Activated CD4-positive, alpha-beta T cell treated with anti-CD3 and anti-CD28 coated beads, Interleukin-2, Interleukin-4, amounts not matched to agents 100 ng/mL and 50 ng/mL, durations not matched to agents 16 hours and 8 hours (primary cell): Measurements from ENCODE around the gene HMGB3.
"Not testable (repeated sequence)": the region's sequence is repeated elsewhere in the genome, so short reads cannot be mapped to it uniquely, and the experiment has no call there.

Experiments
- DNase-seq: peaks from one replicate; pipeline ENCODE4 v3.0.0-alpha.2; 2020; ENCODE audit warnings: low spot score

HMGB3 gene

GRCh38 chrX:150977411-150978162, 5.5 kb upstream of the HMGB3 start:
- DNase-seq, result no peak

GRCh38 chrX:150980186-150980585, 2.9 kb upstream of the HMGB3 start:
- DNase-seq, result no peak

DNA sequence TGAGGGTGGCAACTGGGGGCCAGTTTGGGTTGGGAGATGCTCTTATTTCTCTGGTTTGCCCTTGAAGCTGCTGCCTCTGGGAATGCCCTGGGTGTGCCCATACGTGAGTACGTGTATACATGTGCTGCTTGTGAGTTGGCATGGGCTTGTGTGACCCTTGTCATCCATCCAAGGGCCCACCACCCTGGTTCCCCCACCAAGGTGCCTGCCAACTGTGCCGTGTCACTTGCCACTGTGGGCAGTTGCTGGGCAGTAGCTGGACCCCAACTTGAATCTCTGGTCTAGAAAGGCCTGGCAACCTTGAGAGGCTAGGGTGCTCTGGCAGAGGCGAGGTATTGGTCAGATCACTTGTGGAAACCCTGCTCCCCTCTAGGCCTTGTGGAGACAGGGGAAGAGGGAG, 2.4 kb upstream of the HMGB3 start:
- DNase-seq, result no peak

DNA sequence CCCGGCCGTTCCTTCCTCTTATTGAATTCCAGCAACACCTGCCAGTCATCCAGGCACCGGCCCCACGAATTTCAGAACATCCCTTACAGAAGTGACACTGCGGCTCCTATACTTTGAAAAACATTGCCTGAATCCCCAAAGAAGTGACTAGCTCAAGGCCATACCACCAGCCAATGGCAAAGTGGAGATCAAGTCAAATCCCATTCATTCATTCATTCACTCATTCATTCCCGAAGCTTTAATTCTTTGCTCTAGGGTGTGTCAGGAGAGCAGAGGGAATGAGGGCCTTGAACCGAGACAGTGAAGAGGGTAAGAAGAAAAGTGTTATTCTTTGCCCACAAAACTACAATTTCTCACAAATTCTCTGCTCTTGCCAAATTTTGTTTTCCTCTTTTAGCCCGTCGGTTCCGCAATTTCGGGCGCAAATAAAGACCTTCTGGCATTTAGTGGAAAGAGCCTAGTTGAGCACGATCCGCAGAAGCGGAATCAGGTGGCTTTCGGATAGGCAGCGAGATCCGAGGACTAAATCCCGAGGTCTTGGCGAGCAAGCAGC, 824 bp upstream of the HMGB3 start:
- no peak for DNase-seq

DNA sequence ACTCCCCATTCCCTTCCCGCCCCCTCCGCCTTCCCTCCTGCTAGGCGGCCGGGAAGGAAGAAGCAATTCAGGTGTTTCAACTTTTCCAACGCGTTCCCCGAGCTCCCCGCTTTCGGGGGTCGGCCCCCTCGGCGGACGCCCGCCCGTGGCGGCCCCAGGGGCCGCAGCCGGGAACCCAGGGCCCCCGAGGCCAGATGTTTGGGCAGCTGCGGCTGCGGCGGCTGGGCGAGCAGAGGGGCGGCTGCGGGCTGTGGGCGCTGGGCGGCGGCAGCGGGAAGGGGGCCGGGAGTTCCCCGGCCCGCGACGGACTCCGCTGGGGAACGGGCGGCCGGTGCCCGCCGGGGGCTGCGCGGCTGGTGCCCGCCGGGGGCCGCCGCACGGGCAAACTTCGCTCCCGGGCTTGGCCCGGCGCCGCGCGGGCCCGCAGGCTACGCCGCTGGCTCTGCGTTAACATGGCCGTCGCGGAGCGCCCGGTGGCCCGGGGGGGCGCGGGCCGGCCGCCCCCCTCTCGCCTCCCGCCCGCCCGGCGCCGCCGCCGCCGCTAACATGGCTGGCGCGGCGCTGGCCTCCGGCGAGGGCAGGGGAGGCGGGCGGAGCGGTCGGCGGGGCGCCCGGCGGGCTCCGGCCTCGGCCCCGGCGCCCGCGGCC, 510 bp downstream of the HMGB3 start:
- DNase-seq, result no peak

DNA sequence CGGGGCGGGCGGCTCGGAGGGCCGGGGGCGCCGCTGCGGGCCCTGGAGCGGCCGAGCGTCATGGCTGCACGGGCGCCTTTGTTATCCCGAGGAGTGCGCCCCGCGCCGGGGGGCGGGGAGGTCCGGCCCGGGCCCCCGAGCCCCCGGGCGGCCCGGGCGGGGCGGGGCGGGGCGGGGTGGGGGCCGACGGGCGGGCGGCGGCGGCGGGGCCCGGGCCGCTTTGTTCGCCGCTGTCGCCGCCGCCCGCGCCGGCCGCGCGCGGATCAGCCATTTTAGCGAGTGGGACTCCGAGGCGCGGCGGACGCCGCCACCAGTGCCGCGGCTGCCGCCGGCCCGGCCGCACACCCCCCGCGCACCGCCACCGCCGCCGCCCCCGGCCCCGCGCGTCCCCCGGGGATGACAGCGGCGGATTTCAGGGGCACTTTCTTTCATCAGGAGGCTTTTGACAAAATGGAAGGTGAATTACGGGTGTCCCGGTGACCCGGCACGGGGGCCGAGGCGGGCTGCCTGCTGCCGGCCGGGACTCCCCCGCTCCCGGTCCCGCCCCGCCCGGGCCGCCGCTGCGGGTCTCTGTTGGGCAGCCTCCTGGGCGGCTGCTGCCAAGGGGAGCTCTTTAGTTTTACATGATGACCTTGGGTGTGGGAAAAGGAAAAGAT, 1.2 kb downstream of the HMGB3 start:
- no peak for DNase-seq

- not testable (repeated sequence) for DNase-seq
These were observed 4.6 kb downstream of the HMGB3 start for GRCh38 chrX:150987687-150988086.

DNA sequence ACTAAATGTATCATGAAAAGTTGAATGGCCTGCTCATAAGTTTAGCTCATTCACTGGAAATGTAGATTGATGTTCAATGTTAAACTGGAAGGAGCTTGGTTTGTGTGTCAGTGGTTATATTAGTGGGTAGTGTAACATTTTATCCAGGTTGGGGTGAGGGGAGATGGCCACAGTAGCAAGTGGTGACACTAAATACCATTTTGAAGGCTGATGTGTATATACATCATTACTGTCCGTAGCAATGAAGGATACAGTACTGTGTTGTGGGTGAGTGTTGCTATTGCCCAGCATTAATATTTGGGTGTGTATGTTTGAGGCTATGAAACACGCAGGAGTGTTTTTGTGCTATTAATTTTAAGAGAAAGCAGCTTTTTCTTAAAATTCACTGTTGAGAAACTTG, 6.3 kb downstream of the HMGB3 start:
- no peak for DNase-seq

GRCh38 chrX:150990910-150991309, 7.8 kb downstream of the HMGB3 start:
- DNase-seq, result no peak

DNA sequence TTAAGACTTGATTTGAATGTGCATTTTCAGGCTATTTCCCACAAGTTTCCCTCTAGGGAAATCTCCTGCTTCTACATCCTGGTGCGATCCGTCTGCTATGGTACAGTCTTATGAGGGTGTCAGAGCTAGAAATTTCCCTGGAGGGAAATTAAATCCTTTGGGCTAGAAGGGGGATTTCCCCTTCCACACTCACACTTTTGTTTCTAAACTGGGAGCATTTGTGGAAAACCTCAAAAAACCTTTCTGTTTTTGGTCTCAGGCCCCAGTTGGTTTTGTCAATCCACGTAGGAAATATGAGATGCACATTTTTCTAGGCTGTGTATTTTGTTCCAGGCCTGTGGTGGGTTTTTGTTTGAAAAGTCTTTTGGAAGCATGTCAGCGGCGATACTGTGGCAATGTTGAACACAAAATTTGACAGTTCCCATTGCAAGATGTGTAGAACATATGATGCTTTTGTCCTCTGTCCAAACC, 17.8 kb downstream of the HMGB3 start:
- DNase-seq, result no peak

DNA sequence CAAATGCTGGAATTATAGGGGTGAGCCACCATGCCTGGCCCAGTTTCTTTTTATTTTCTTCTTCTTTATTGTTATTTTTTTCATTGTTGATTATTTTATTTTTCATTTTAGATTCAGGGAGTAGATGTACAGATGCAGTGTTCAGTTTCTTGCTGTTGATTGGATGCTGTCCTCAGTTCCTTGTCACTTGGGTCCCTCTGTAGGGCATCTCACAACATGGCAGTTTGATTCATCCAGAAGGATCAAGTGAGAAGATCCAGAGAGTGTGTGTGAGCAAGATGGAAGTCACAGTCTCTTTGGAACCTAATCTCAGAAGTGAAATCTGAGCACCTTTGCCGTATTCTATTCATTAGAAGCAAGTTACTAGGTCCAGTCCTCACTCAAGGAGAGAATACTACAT, 20.9 kb downstream of the HMGB3 start:
- DNase-seq, result no peak

DNA sequence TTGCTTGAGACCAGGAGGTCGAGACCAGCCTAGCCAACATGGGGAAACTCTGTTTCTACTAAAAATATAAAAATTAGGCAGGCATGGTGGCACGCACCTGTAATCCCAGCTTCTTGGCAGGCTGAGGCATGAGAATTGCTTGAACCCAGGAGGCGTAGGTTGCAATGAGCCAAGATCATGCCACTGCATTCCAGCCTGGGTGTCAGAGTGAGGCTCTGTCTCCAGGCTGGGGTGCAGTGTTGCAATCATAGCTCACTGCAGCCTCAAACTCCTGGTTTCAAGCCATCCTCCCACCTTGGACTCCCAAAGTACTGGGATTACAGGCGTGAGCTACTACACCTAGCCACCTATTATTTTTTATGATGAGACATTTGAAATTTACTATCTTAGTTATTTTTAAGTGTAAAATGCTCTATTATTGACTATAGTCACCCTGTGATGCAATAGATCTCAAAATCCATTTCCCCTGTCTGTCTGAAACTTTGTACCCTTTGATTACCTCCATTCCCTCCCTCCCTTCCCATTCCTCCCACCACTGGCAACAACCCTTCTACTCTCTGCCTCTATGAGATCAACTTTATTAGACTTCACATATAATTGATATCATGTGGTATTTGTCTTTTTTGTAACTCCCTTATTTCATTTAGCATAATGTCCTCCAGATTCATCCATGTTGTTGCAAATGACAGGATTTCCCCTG, 23.4 kb downstream of the HMGB3 start:
- DNase-seq, result no peak

DNA sequence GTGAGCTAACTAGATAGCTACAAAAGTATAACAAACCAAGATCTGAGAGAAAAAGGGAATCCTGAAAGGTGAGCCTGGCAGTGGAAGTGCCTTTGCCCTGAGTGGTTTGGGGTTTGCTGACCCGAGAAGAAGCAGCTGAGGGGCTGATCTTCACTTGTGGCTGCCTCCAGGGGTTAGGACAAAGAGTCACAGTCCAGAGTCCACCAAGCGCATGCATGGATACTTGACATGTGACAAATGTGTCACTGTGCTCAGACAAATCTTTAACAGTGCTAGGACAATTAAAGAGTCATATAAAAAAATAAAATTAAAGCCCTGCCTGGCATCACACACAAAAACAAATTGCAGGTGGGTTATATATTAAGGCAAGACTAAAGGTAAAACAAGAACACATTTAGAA, 26.4 kb downstream of the HMGB3 start:
- DNase-seq, result no peak

DNA sequence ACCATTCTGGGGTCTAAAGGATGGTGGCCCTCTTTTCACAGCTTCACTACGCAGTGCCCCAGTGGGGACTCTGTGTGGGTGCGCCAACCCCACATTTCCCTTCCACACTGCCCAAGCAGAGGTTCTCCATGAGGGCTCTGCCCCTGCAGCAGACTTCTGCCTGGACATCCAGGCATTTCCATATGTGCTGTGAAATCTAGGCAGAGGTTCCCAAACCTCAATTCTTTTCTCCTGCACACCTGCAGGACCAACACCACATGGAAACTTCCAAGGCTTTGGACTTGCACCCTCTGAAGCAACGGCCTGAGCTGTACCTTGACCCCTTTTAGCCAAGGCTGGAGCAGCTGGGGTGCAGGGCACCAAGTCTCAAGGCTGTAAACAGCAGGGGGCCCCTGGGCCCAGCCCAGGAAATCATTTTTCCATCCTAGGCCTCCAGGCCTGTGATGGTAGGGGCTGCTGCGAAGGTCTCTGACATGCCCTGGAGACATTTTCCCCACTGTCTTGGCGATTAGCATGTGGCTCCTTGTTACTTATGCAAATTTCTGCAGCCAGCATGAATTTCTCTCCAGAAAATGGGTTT, 30.1 kb downstream of the HMGB3 start:
- no peak for DNase-seq

- no peak for DNase-seq
These were observed 32.5 kb downstream of the HMGB3 start for GRCh38 chrX:151015684-151016083.

- DNase-seq, result no peak
These were observed 36.7 kb downstream of the HMGB3 start for GRCh38 chrX:151019856-151020255.

DNA sequence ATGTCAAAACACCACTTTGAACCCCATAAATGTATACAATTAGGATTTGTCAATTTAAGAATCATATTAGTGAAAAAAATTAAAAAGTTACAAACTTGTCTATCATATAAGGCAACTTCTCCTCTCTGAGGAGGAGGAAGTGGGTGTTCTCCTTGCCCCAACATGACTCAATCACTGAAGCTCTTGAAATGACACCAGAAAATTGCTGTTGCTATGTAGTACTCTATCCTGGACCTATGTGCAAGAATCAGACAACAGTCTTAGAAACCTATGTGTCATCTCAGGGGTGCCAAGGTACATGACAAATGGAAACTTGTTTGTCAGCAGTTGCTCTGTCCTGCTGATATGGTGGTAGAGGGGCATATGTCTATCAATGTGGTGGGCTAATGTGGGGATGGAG, 47.7 kb downstream of the HMGB3 start:
- peak; percentile 51 for DNase-seq

DNA sequence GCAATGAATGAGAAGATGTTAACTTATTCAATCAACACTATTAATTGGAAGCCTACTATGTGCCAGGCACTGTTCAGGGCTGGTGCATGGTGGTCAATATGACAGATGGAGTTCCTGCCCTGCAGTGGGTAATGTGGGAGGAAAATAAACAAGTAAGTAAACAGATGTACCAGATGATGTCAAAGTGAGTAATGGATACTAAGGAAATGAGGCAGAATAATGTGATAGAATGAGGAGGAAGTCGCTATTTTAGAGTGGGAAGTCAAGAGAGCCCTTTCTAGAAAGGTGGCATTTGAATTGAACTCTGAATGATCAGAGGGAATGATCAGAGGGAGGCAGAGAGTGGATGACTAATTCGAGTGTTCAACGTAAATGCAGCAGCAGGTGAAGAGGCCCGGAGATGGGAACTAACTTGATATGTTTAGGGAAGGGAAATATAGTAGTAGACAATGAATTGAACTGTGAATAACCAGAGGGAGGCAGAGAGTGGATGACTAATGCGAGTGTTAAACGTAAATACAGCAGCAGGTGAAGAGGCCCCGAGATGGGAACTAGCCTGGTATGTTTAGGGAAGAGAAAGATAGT, 48.3 kb downstream of the HMGB3 start:
- no peak for DNase-seq

DNA sequence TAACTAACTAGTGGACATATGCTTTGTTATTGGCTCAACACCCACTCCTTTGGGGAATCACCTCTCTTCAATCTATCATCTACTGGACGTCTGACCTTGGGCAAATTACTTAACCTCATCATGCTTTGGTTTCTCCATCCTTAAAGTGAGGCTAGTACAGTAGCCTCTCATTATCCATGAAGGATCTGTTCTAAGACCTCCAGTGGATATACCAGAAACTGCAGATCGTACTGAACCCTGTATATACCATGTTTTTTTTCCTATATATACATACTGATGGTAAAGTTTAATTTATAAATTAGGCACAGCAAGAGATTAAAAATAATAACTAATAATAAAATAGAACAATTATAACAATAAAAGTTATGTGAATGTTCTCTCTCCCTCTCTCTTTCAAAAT, 56.2 kb downstream of the HMGB3 start:
- DNase-seq, result no peak
